K562 (cell line): Measurements from ENCODE around the gene TIMM17A. TPM values are rescaled to one million over a fixed set of nuclear protein-coding genes. Genes with fewer than 3 reads are reported as not detected.
A peak's percentile ranks its signal among the peaks of the same experiment; 100 is the strongest.

ENCODE experiments used
- CREM ChIP-seq: IDR thresholded peaks from 2 replicates; pipeline ENCODE4 v1.6.1; 2014; ENCODE audit warnings: antibody characterized with exemption, low read depth
- EP300 ChIP-seq: IDR thresholded peaks from 2 replicates; pipeline ENCODE4 v1.6.1; 2012; ENCODE audit warnings: low read length, improper control_type of control experiment
- EP400 ChIP-seq: fragments of 450-650 bp; IDR thresholded peaks from 2 replicates; pipeline ENCODE4 v1.6.1; 2017; ENCODE audit warnings: antibody characterized with exemption, mild to moderate bottlenecking, moderate library complexity
- EWSR1 ChIP-seq: fragments of 450-650 bp; IDR thresholded peaks from 2 replicates; pipeline ENCODE4 v1.6.1; 2018; ENCODE audit warnings: borderline replicate concordance, mild to moderate bottlenecking, low read depth, moderate library complexity; ENCODE audit not compliant: partially characterized antibody
- GABPA ChIP-seq: fragments of 200-800 bp; sonication (Bioruptor generic); conservative IDR thresholded peaks from 2 replicates; pipeline ENCODE4 v1.6.1; 2016; ENCODE audit warnings: low read depth, missing genetic modification characterization, missing compliant biosample characterization
- GATA2 ChIP-seq: sonication (generic); formaldehyde crosslinking; IDR thresholded peaks from 2 replicates; pipeline ENCODE4 v1.4.0; 2020; ENCODE audit warnings: mild to moderate bottlenecking, missing genetic modification reagents
- JUND ChIP-seq, 2 experiments: IDR thresholded peaks; 2 replicates in 1 of 2; 3 replicates in 1 of 2; pipeline ENCODE4 v1.6.1; 2011; ENCODE audit warnings: borderline replicate concordance in 2 of 2, low read depth in 2 of 2, low read length in 2 of 2, improper control_type of control experiment in 1 of 2, missing biosample characterization in 1 of 2, missing genetic modification characterization in 1 of 2, missing genetic modification reagents in 1 of 2
- KDM1A ChIP-seq, 2 experiments: fragments of 450-650 bp; IDR thresholded peaks; 2 replicates each; pipeline ENCODE4 v1.6.1; 2016; ENCODE audit warnings: mild to moderate bottlenecking in 2 of 2
- KDM2B ChIP-seq: fragments of 250-450 bp; sonication (Bioruptor Pico); IDR thresholded peaks from 2 replicates; pipeline ENCODE4 v1.8.0; 2021; ENCODE audit warnings: mild to moderate bottlenecking, moderate library complexity
- KLF16 ChIP-seq: IDR thresholded peaks from 2 replicates; pipeline ENCODE4 v1.6.1; 2016; ENCODE audit warnings: antibody characterized with exemption
- MAFK ChIP-seq: IDR thresholded peaks from 2 replicates; pipeline ENCODE4 v1.6.1; 2011; ENCODE audit warnings: low read length, improper control_type of control experiment
- MEF2A ChIP-seq: IDR thresholded peaks from 2 replicates; pipeline ENCODE4 v1.6.1; 2011; ENCODE audit warnings: low read depth, mild to moderate bottlenecking, low read length, moderate library complexity; ENCODE audit not compliant: control insufficient read depth
- MEIS2 ChIP-seq: fragments of 450-650 bp; IDR thresholded peaks from 2 replicates; pipeline ENCODE4 v1.6.1; 2014; ENCODE audit warnings: mild to moderate bottlenecking; ENCODE audit not compliant: partially characterized antibody
- MTA3 ChIP-seq: fragments of 450-650 bp; formaldehyde crosslinking; IDR thresholded peaks from 2 replicates; pipeline ENCODE4 v1.6.1; 2017; ENCODE audit warnings: mild to moderate bottlenecking, borderline replicate concordance
- STAT5A ChIP-seq: IDR thresholded peaks from 2 replicates; pipeline ENCODE4 v1.6.1; 2012; ENCODE audit warnings: low read length, inconsistent platforms, borderline replicate concordance
- STAT5B ChIP-seq: fragments of 250-450 bp; sonication (Bioruptor Pico); IDR thresholded peaks from 2 replicates; pipeline ENCODE4 v1.8.0; 2021; ENCODE audit warnings: mild to moderate bottlenecking, inconsistent platforms
- ZNF165 ChIP-seq: fragments of 250-450 bp; sonication (Bioruptor Pico); IDR thresholded peaks from 2 replicates; pipeline ENCODE4 v1.4.0; 2020; ENCODE audit warnings: borderline replicate concordance
- ZNF785 ChIP-seq: fragments of 250-450 bp; sonication (Bioruptor Pico); IDR thresholded peaks from 2 replicates; pipeline ENCODE4 v1.4.0; 2020; ENCODE audit warnings: mild to moderate bottlenecking
- ZNF830 ChIP-seq: fragments of 250-450 bp; sonication (Bioruptor Pico); IDR thresholded peaks from 2 replicates; pipeline ENCODE4 v1.5.0; 2021; ENCODE audit warnings: mild to moderate bottlenecking
- polyA plus RNA-seq, 8 experiments: library from polyadenylated mRNA; depleted of rRNA in 4 of 8; stranded (reverse) in 5 of 8; unstranded in 3 of 8; fragments of >200 nt; fragmentation: Nextera tagmentation in 2 of 8; fragmentation: Illumina TruSeq in 1 of 8; extraction: Ambion mirVana in 2 of 8; extraction: Trizol in 1 of 8; gene quantifications; 2 replicates each; pipeline versions ENCODE4 v1.2.1 to v1.2.3, GENCODE V29; 2011 to 2014; ENCODE audit warnings: inconsistent platforms in 1 of 8, missing spikeins in 1 of 8
- total RNA-seq, 7 experiments: library from RNA; depleted of rRNA in 6 of 7; stranded (reverse); fragments of >200 nt in 6 of 7; fragmentation: Illumina TruSeq in 2 of 7; extraction: Trizol in 2 of 7; gene quantifications; 2 replicates each; pipeline versions ENCODE4 v1.2.1 to v1.2.3, GENCODE V29; 2011 to 2021; ENCODE audit warnings: low replicate concordance in 1 of 7
- TF ChIP-seq, protein P1 (sequence below): IDR thresholded peaks from 3 replicates; pipeline ENCODE4 v1.6.1; 2011; ENCODE audit warnings: borderline replicate concordance, mild to moderate bottlenecking, moderate library complexity; ENCODE audit not compliant: insufficient read length; ENCODE audit errors: extremely low read depth
- TF ChIP-seq, protein P2 (sequence below), 2 experiments: fragments of 450-650 bp in 1 of 2; sonication (generic) in 1 of 2; formaldehyde crosslinking in 1 of 2; IDR thresholded peaks in 1 of 2; conservative IDR thresholded peaks in 1 of 2; 2 replicates each; pipeline versions ENCODE4 v1.6.1 to v1.8.1; 2016 to 2023; ENCODE audit warnings: mild to moderate bottlenecking in 2 of 2, moderate library complexity in 2 of 2, inconsistent platforms in 1 of 2, missing genetic modification reagents in 1 of 2
- TF ChIP-seq, protein P3 (sequence below): sonication (generic); formaldehyde crosslinking; IDR thresholded peaks from 2 replicates; pipeline ENCODE4 v1.8.0; 2022; ENCODE audit warnings: missing genetic modification reagents, mild to moderate bottlenecking, borderline replicate concordance

The TIMM17A gene
- total and polyA plus RNA-seq, 9 of the 15 experiments (the other 6 are each of a cell fraction or from before 2014, with no cell fraction given), result 116 to 744 (median 180) TPM

DNA sequence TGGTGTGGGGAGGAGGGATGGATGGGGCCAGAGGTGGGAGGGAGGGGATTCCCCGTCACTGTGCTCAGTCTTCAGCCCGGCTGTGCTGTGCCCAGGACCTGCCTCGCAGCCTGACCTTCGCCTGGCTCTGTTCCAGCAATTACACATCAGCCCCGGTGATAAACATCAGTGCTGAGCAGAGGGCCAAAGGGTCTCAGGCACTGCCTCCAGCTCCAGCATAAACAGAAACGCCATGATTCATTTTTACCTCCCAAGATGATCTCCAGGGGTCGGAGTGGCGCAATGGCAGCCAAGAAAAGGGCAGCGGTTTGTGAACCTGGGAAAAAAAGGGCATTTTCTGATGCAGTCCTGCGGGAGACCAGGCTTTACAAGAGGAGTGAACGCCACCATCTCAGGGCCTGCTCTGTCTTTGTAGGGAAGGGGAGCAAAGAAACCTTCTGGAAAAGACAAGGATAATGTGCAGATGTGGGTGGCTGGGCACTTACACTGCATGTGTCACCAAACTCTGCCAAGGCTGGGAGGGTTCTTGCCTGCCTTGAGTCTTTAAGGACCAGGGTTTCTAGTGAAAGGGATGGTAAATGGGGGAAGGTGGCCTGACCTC is 38.6 kb upstream of the TIMM17A start (continued):
- TF ChIP-seq, protein P1, sequence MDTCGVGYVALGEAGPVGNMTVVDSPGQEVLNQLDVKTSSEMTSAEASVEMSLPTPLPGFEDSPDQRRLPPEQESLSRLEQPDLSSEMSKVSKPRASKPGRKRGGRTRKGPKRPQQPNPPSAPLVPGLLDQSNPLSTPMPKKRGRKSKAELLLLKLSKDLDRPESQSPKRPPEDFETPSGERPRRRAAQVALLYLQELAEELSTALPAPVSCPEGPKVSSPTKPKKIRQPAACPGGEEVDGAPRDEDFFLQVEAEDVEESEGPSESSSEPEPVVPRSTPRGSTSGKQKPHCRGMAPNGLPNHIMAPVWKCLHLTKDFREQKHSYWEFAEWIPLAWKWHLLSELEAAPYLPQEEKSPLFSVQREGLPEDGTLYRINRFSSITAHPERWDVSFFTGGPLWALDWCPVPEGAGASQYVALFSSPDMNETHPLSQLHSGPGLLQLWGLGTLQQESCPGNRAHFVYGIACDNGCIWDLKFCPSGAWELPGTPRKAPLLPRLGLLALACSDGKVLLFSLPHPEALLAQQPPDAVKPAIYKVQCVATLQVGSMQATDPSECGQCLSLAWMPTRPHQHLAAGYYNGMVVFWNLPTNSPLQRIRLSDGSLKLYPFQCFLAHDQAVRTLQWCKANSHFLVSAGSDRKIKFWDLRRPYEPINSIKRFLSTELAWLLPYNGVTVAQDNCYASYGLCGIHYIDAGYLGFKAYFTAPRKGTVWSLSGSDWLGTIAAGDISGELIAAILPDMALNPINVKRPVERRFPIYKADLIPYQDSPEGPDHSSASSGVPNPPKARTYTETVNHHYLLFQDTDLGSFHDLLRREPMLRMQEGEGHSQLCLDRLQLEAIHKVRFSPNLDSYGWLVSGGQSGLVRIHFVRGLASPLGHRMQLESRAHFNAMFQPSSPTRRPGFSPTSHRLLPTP, result no peak
- TF ChIP-seq ZNF165 (CRISPR knock-in tag) (no peak), KDM2B (CRISPR knock-in tag) (no peak), GATA2 (CRISPR knock-in tag) (peak; percentile 48), EP300 (peak; percentile 23; the same call in 1 of the 2 replicates), GABPA (tag) (no peak), MTA3 (no peak), EP400 (no peak; the same call in 1 of the 2 replicates), ZNF785 (CRISPR knock-in tag) (no peak), MEF2A (no peak), CREM (peak; percentile 66), ZNF830 (CRISPR knock-in tag) (no peak), MEIS2 (peak; percentile 30), KDM1A (IDR thresholded peaks at IDR 0.05) (peak; percentile 37 to 43; a peak in 2 of 4 replicates), MAFK (peak; percentile 22; the same call in 1 of the 2 replicates), STAT5B (no peak), KLF16 (no peak), EWSR1 (no peak), JUND (IDR thresholded peaks at IDR 0.05; ENCODE audit: borderline replicate concordance, low read depth, low read length) (peak; percentile 89), JUND (tag; IDR thresholded peaks at IDR 0.05; ENCODE audit: borderline replicate concordance, low read depth, low read length) (peak; percentile 89; the same call in 1 of the 3 replicates), STAT5A (no peak)
- TF ChIP-seq, protein P2, sequence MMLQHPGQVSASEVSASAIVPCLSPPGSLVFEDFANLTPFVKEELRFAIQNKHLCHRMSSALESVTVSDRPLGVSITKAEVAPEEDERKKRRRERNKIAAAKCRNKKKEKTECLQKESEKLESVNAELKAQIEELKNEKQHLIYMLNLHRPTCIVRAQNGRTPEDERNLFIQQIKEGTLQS (IDR thresholded peaks at IDR 0.05), result peak; percentile 65
- TF ChIP-seq, protein P2 (CRISPR knock-in tag; conservative IDR thresholded peaks at IDR 0.05), result no peak
- TF ChIP-seq, protein P3, sequence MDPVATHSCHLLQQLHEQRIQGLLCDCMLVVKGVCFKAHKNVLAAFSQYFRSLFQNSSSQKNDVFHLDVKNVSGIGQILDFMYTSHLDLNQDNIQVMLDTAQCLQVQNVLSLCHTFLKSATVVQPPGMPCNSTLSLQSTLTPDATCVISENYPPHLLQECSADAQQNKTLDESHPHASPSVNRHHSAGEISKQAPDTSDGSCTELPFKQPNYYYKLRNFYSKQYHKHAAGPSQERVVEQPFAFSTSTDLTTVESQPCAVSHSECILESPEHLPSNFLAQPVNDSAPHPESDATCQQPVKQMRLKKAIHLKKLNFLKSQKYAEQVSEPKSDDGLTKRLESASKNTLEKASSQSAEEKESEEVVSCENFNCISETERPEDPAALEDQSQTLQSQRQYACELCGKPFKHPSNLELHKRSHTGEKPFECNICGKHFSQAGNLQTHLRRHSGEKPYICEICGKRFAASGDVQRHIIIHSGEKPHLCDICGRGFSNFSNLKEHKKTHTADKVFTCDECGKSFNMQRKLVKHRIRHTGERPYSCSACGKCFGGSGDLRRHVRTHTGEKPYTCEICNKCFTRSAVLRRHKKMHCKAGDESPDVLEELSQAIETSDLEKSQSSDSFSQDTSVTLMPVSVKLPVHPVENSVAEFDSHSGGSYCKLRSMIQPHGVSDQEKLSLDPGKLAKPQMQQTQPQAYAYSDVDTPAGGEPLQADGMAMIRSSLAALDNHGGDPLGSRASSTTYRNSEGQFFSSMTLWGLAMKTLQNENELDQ (CRISPR knock-in tag), result no peak
